Activated T-helper 9 cell treated with anti-CD3 and anti-CD28 coated beads, Interleukin-2, amount 50 U/mL, for 16 hours (primary cell): ENCODE data around the gene CCDC136.

Experiments
- DNase-seq: peaks from one replicate; pipeline ENCODE4 v3.0.0-alpha.2; 2020; ENCODE audit warnings: low read depth

The CCDC136 gene

GRCh38 chr7:128791121-128791971, at the start of gene CCDC136:
Gene CCDC136 (plus strand): TSS chr7:128791968. CDS start chr7:128792412, 444 bp downstream.
- DNase-seq: peak; percentile 69

GRCh38 chr7:128742206-128742605, 49.6 kb upstream of the CCDC136 start:
- DNase-seq: no peak

- no peak for DNase-seq
Observed at GRCh38 chr7:128743112-128743772, 48.5 kb upstream of the CCDC136 start.

- DNase-seq: no peak
Observed at GRCh38 chr7:128744366-128744905, 47.3 kb upstream of the CCDC136 start.

- no peak for DNase-seq
Observed at GRCh38 chr7:128745706-128746105, 46.1 kb upstream of the CCDC136 start.

- DNase-seq: no peak
Observed at GRCh38 chr7:128747327-128748079, 44.3 kb upstream of the CCDC136 start.

- no peak for DNase-seq
Observed at GRCh38 chr7:128752251-128752650, 39.5 kb upstream of the CCDC136 start.

GRCh38 chr7:128755075-128755818, 36.5 kb upstream of the CCDC136 start:
- DNase-seq: no peak

- DNase-seq: no peak
Observed at GRCh38 chr7:128755819-128756476, 35.8 kb upstream of the CCDC136 start.

GRCh38 chr7:128757203-128757602, 34.6 kb upstream of the CCDC136 start:
- DNase-seq: no peak

GRCh38 chr7:128758553-128758952, 33.2 kb upstream of the CCDC136 start:
- DNase-seq: no peak

- DNase-seq: no peak
Observed at GRCh38 chr7:128759242-128759641, 32.5 kb upstream of the CCDC136 start.

GRCh38 chr7:128763541-128763940, 28.2 kb upstream of the CCDC136 start:
- DNase-seq: no peak

- DNase-seq: no peak
Observed at GRCh38 chr7:128767475-128768110, 24.2 kb upstream of the CCDC136 start.

- no peak for DNase-seq
Observed at GRCh38 chr7:128770233-128770632, 21.5 kb upstream of the CCDC136 start.

- DNase-seq: no peak
Observed at GRCh38 chr7:128773604-128774003, 18.2 kb upstream of the CCDC136 start.

- no peak for DNase-seq
Observed at GRCh38 chr7:128774029-128774689, 17.6 kb upstream of the CCDC136 start.

GRCh38 chr7:128774921-128775320, 16.8 kb upstream of the CCDC136 start:
- no peak for DNase-seq

- DNase-seq: no peak
Observed at GRCh38 chr7:128775744-128776474, 15.9 kb upstream of the CCDC136 start, which contains the start of gene OPN1SW. Gene OPN1SW (minus strand): TSS chr7:128775794. CDS start chr7:128775781, 13 bp downstream.
